SU-DHL-6 (cell line): ENCODE data around the gene PGGHG.

Source experiments
- H2AFZ ChIP-seq: fragments of 200-600 bp; sonication (generic); 2 replicates; pipeline ENCODE4 v1.6.1; 2014; ENCODE audit warnings: low read depth, mild to moderate bottlenecking, moderate library complexity, mixed read lengths, antibody characterized with exemption, low read length; ENCODE audit not compliant: severe bottlenecking
- H3F3A ChIP-seq: fragments of 200-600 bp; shearing (Covaris generic); 2 replicates; pipeline ENCODE4 v1.6.0; 2016; ENCODE audit warnings: antibody characterized with exemption, mild to moderate bottlenecking; ENCODE audit not compliant: insufficient read depth
- H3K27ac ChIP-seq: fragments of 200-600 bp; sonication (generic); 2 replicates; pipeline ENCODE4 v1.5.1; 2016; ENCODE audit warnings: low read depth, mild to moderate bottlenecking, low read length, moderate library complexity, mixed read lengths
- H3K27me3 ChIP-seq: fragments of 200-600 bp; sonication (generic), shearing (Covaris generic); 2 replicates; pipeline ENCODE4 v1.6.0; 2014; ENCODE audit warnings: mild to moderate bottlenecking, low read length
- H3K36me3 ChIP-seq: fragments of 200-600 bp; sonication (generic); 2 replicates; pipeline ENCODE4 v1.6.1; 2014; ENCODE audit warnings: mild to moderate bottlenecking, low read length, mixed read lengths
- H3K4me2 ChIP-seq: fragments of 300-600, 200-600 bp; shearing (Covaris generic), sonication (generic); 2 replicates; pipeline ENCODE4 v1.6.0; 2014; ENCODE audit warnings: low read length, low read depth, mild to moderate bottlenecking; ENCODE audit not compliant: poor library complexity, severe bottlenecking
- H3K4me3 ChIP-seq: fragments of 200-600 bp; sonication (generic); 2 replicates; pipeline ENCODE4 v1.5.1; 2014; ENCODE audit warnings: antibody characterized with exemption, low read length, mild to moderate bottlenecking, mixed read lengths; ENCODE audit not compliant: insufficient read depth, poor library complexity, severe bottlenecking
- H3K79me2 ChIP-seq: fragments of 200-600 bp; sonication (generic); 2 replicates; pipeline ENCODE4 v1.6.1; 2014; ENCODE audit warnings: mild to moderate bottlenecking, low read length, moderate library complexity; ENCODE audit not compliant: insufficient read depth
- H3K9ac ChIP-seq: fragments of 200-600 bp; sonication (generic); 2 replicates; pipeline ENCODE4 v1.7.0; 2014; ENCODE audit warnings: mild to moderate bottlenecking, low read length
- H3K9me2 ChIP-seq: fragments of 200-600 bp; sonication (generic); replicated peaks from 2 replicates; pipeline ENCODE4 v1.6.1; 2014; ENCODE audit warnings: low read length; ENCODE audit not compliant: insufficient read depth
- H3K9me3 ChIP-seq: fragments of 200-600 bp; sonication (generic); 2 replicates; pipeline ENCODE4 v1.6.1; 2014; ENCODE audit warnings: low read length, mixed read lengths; ENCODE audit not compliant: insufficient read depth
- H4K20me1 ChIP-seq: fragments of 200-600 bp; sonication (generic); 2 replicates; pipeline ENCODE4 v1.6.1; 2014; ENCODE audit warnings: low read depth, mild to moderate bottlenecking, antibody characterized with exemption, low read length, moderate library complexity, mixed read lengths
- CTCF ChIP-seq: fragments of 200-600 bp; sonication (generic); IDR thresholded peaks from one replicate; pipeline ENCODE4 v1.5.1; 2017; ENCODE audit warnings: antibody characterized with exemption, mild to moderate bottlenecking, low read length, moderate library complexity; ENCODE audit not compliant: insufficient read depth, poor library complexity, severe bottlenecking
- EZH2phosphoT487 ChIP-seq: fragments of 200-600 bp; sonication (generic), shearing (Covaris generic); conservative IDR thresholded peaks from 2 replicates; pipeline ENCODE4 v1.6.1; 2018; ENCODE audit warnings: mild to moderate bottlenecking, antibody characterized with exemption, low read length, moderate library complexity, mixed read lengths

The PGGHG gene

GRCh38 chr11:304061-304506, 15.2 kb downstream of the PGGHG start:
- no peaks in the 10 kb centered on the region for H3K79me2 ChIP-seq
- no peak overlapping the region for H3K4me3 ChIP-seq
- H2AFZ ChIP-seq = no peak overlapping the region
- H4K20me1 ChIP-seq = no peaks in the 10 kb centered on the region
- H3K36me3 ChIP-seq = no peaks in the 10 kb centered on the region
- H3K9me2 ChIP-seq = no peaks in the 10 kb centered on the region
- no peaks in the 10 kb centered on the region for H3K27me3 ChIP-seq
- no peak overlapping the region for H3K27ac ChIP-seq
- no peak overlapping the region for H3K4me2 ChIP-seq
- no peak for TF ChIP-seq CTCF
- TF ChIP-seq EZH2phosphoT487 = no peak
- H3K9me3 ChIP-seq = no peaks in the 10 kb centered on the region
- H3F3A ChIP-seq = no peaks in the 10 kb centered on the region; the same call in 1 of the 2 replicates
- no peak overlapping the region for H3K9ac ChIP-seq

GRCh38 chr11:304915-305843, 16.3 kb downstream of the PGGHG start:
- H3K79me2 ChIP-seq = no peaks in the 10 kb centered on the region
- TF ChIP-seq CTCF (peak; percentile 62), EZH2phosphoT487 (no peak)
- H3K4me3 ChIP-seq = no peak overlapping the region
- no peaks in the 10 kb centered on the region for H3K9me2 ChIP-seq
- H2AFZ ChIP-seq = no peak overlapping the region
- no peaks in the 10 kb centered on the region for H3K27me3 ChIP-seq
- no peaks in the 10 kb centered on the region for H3K9me3 ChIP-seq
- no peak overlapping the region for H3K9ac ChIP-seq
- H4K20me1 ChIP-seq = no peaks in the 10 kb centered on the region
- no peak overlapping the region for H3K4me2 ChIP-seq
- H3F3A ChIP-seq = no peaks in the 10 kb centered on the region; the same call in 1 of the 2 replicates
- H3K27ac ChIP-seq = no peak overlapping the region
- no peaks in the 10 kb centered on the region for H3K36me3 ChIP-seq

- no peaks in the 10 kb centered on the region for H4K20me1 ChIP-seq
- H3K4me3 ChIP-seq = no peak overlapping the region
- no peaks in the 10 kb centered on the region; the same call in 1 of the 2 replicates for H3F3A ChIP-seq
- no peaks in the 10 kb centered on the region for H3K27me3 ChIP-seq
- no peaks in the 10 kb centered on the region for H3K79me2 ChIP-seq
- no peaks in the 10 kb centered on the region for H3K9me3 ChIP-seq
- H3K9me2 ChIP-seq = no peaks in the 10 kb centered on the region
- H3K9ac ChIP-seq = no peak overlapping the region
- H3K4me2 ChIP-seq = no peak overlapping the region
- no peak overlapping the region for H3K27ac ChIP-seq
- TF ChIP-seq EZH2phosphoT487 (no peak), CTCF (no peak)
- H2AFZ ChIP-seq = no peak overlapping the region
- H3K36me3 ChIP-seq = no peaks in the 10 kb centered on the region
These were observed 16.9 kb downstream of the PGGHG start for GRCh38 chr11:305844-306211.
